ENCODE measurements around the gene PIPOX. TPM values are rescaled to one million over a fixed set of nuclear protein-coding genes. Genes with fewer than 3 reads are reported as not detected.

PIPOX gene
- polyA plus RNA-seq, 1 donor from 2014 or later: 4.4 TPM

GRCh38 chr17:29008591-29008990 lies 34.4 kb upstream of the PIPOX start:
- Histone ChIP-seq H3K4me2 (ENCODE audit: low read length) (no peak overlapping the region), H3K27ac (ENCODE audit: low read length) (no peak overlapping the region), H3F3A (ENCODE audit: insufficient read depth, low read length, poor library complexity, severe bottlenecking) (no peaks in the 10 kb centered on the region), H3K9ac (ENCODE audit: low read length) (no peak overlapping the region), H3K79me2 (replicated peaks; ENCODE audit: insufficient read depth, low read length) (no peaks in the 10 kb centered on the region), H3K27me3 (ENCODE audit: insufficient read depth, low read depth, low read length) (peaks cover 21% of the 10 kb centered on the region), H3K4me3 (ENCODE audit: low read length) (no peak overlapping the region), H3K9me3 (ENCODE audit: low read length) (no peaks in the 10 kb centered on the region), H3K9me2 (ENCODE audit: insufficient read depth, low read length) (no peaks in the 10 kb centered on the region), H2AFZ (ENCODE audit: low read depth, low read length) (no peak overlapping the region), H3K36me3 (ENCODE audit: insufficient read depth, low read length) (no peaks in the 10 kb centered on the region), H4K20me1 (ENCODE audit: insufficient read depth) (no peaks in the 10 kb centered on the region)
- TF ChIP-seq EP300 (conservative IDR thresholded peaks at IDR 0.05; ENCODE audit: poor library complexity, severe bottlenecking) (no peak), REST (IDR thresholded peaks at IDR 0.05; ENCODE audit: borderline replicate concordance) (no peak), TAF1 (IDR thresholded peaks at IDR 0.05; ENCODE audit: low read depth) (no peak), SMC3 (conservative IDR thresholded peaks at IDR 0.05; ENCODE audit: poor library complexity) (no peak), MXI1 (conservative IDR thresholded peaks at IDR 0.05; ENCODE audit: poor library complexity, severe bottlenecking) (no peak), EZH2 (IDR thresholded peaks at IDR 0.05; ENCODE audit: borderline replicate concordance, insufficient read depth, low read length, poor library complexity, severe bottlenecking) (no peak), POLR2AphosphoS5 (IDR thresholded peaks at IDR 0.05) (no peak), RAD21 (conservative IDR thresholded peaks at IDR 0.05) (no peak), CTCF (IDR thresholded peaks at IDR 0.05; ENCODE audit: poor library complexity, severe bottlenecking) (no peak)

- no peak overlapping the region for H3K4me2 ChIP-seq (ENCODE audit: low read length)
- no peaks in the 10 kb centered on the region for H3K9me3 ChIP-seq (ENCODE audit: low read length)
- no peaks in the 10 kb centered on the region for H3K79me2 ChIP-seq (replicated peaks; ENCODE audit: insufficient read depth, low read length)
- TF ChIP-seq POLR2AphosphoS5 (IDR thresholded peaks at IDR 0.05) (no peak), MXI1 (conservative IDR thresholded peaks at IDR 0.05; ENCODE audit: poor library complexity, severe bottlenecking) (no peak), TAF1 (IDR thresholded peaks at IDR 0.05; ENCODE audit: low read depth) (no peak), EZH2 (IDR thresholded peaks at IDR 0.05; ENCODE audit: borderline replicate concordance, insufficient read depth, low read length, poor library complexity, severe bottlenecking) (no peak), CTCF (IDR thresholded peaks at IDR 0.05; ENCODE audit: poor library complexity, severe bottlenecking) (no peak), REST (IDR thresholded peaks at IDR 0.05; ENCODE audit: borderline replicate concordance) (no peak), SMC3 (conservative IDR thresholded peaks at IDR 0.05; ENCODE audit: poor library complexity) (no peak), RAD21 (conservative IDR thresholded peaks at IDR 0.05) (no peak), EP300 (conservative IDR thresholded peaks at IDR 0.05; ENCODE audit: poor library complexity, severe bottlenecking) (no peak)
- H3K9me2 ChIP-seq (ENCODE audit: insufficient read depth, low read length): no peaks in the 10 kb centered on the region
- no peaks in the 10 kb centered on the region for H3K36me3 ChIP-seq (ENCODE audit: insufficient read depth, low read length)
- no peaks in the 10 kb centered on the region for H3F3A ChIP-seq (ENCODE audit: insufficient read depth, low read length, poor library complexity, severe bottlenecking)
- no peak overlapping the region for H2AFZ ChIP-seq (ENCODE audit: low read depth, low read length)
- H3K27ac ChIP-seq (ENCODE audit: low read length): no peak overlapping the region
- peaks cover 5% of the 10 kb centered on the region for H3K27me3 ChIP-seq (ENCODE audit: insufficient read depth, low read depth, low read length)
- H4K20me1 ChIP-seq (ENCODE audit: insufficient read depth): no peaks in the 10 kb centered on the region
- H3K4me3 ChIP-seq (ENCODE audit: low read length): no peak overlapping the region
- H3K9ac ChIP-seq (ENCODE audit: low read length): no peak overlapping the region
Observed at GRCh38 chr17:29010129-29010528, 32.8 kb upstream of the PIPOX start.

All from neural cell (in vitro differentiated cells).